HG03432 (cell line): ENCODE data around the gene SFXN1.
"Not testable (repeated sequence)": the region's sequence is repeated elsewhere in the genome, so short reads cannot be mapped to it uniquely, and the experiment has no call there.

ENCODE experiments used
- ATAC-seq: cut with Tn5 transposase; IDR thresholded peaks from one replicate; pipeline ENCODE4 v1.9.1; 2021; ENCODE audit warnings: mild to moderate bottlenecking, moderate library complexity; ENCODE audit not compliant: unreplicated experiment

SFXN1 gene, protein sequence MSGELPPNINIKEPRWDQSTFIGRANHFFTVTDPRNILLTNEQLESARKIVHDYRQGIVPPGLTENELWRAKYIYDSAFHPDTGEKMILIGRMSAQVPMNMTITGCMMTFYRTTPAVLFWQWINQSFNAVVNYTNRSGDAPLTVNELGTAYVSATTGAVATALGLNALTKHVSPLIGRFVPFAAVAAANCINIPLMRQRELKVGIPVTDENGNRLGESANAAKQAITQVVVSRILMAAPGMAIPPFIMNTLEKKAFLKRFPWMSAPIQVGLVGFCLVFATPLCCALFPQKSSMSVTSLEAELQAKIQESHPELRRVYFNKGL

DNA sequence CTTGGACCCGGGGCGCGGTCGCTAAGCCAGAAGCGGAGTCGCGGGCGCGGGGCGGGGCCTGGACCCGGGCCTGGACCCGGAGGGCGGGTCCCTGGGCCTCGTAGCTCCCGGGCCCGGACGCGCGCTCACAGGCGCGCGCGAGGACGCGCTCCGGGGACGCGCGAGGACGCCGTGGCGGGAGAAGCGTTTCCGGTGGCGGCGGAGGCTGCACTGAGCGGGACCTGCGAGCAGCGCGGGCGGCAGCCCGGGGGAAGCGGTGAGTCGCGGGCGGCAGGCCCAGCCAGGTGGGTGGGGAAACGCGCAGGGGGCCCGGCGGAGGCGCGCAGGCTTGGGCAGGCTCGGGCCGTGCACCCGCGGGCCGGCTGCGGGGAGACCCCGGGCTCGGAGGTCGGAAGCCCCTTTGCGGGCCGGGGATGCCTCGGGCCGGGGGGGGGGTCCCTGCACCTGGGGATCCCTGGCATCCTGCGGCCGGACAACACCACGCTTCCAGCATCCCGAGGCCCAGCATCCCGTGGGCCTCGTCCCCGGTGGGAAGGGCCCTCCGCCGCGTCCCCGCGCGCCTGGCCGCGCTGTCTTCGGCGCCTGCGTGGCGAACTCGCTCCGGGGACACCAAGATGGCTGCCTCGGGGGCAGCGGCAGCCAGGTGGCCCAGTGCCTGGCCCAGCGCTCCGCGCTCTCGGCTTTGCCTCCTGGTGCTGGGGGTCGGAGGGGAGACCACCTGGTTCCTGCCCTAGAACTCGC lies at the start of gene SFXN1:
TSS of gene SFXN1 (plus strand) at position 177 of the 741 bp plus-strand sequence. CDS start 13,544 bp downstream, outside the sequence.
- ATAC-seq, result peak; percentile 92

DNA sequence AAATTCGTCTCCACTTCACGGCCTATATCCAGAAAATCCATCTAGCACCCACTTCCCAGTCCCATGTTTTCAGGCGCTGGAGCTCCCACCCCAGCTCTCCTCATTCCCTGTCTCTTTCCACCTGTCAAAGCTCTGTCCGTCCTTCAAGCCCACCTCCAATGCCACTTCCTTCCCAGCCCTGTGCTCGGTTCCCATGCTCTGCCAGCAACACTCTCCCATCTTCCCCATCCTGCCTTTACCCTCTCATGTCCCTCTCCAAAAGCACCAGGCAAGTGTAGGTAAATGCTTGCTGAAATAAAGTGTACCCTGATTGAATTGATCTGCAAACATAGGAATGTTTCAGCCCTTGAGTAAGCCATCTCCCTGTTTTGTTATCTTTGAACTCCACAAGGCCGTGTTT lies 43.6 kb upstream of the SFXN1 start:
- no peak for ATAC-seq

DNA sequence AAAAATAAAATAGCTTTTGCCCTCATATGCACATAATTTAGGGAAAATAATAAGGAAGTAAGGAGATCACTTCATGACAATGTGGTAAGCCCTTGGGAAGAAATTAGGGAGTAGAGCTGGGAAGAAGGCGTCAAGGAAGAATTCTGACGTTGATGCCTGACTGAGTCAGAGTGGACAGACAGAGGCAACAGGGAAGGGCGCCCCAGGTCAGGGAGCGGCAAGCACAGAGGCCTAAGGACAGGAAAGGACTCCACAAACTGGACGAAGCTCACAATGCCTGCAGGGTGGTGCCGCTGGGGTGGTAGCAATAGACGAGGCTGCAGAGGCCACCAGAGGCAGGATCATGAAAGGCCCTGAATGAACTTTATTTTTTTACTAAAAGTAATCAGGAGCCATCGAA lies 42.0 kb upstream of the SFXN1 start:
- no peak for ATAC-seq

DNA sequence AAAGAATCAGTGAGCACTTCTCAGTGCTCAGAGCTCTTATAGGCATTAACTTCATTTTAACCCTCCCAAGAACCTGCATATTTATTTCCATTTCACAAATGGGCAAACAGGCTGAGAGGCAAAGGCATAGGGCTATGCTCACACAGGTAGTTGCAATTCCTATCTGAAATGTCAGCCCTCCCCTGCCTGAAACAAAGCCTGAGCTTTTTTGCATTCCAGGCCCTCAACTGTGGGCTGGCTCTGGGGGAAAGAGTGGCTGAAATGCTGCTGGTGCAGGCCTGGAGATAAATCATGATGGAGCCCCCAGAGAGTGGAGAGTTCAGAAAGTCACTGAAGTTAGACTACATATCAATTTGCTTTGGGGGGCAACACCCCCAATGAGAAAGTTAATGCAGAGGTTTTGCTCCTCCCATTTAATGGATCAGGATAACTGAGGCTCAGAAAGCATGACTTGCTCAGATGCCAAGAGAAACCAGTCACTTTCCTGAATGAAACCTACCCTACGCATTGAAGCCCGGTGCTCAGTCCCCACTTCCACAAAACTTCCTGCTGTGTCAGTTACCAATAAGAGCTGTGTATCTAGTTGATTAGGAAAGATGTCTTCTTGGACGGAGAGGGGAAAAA lies 40.0 kb upstream of the SFXN1 start:
- ATAC-seq, result no peak

DNA sequence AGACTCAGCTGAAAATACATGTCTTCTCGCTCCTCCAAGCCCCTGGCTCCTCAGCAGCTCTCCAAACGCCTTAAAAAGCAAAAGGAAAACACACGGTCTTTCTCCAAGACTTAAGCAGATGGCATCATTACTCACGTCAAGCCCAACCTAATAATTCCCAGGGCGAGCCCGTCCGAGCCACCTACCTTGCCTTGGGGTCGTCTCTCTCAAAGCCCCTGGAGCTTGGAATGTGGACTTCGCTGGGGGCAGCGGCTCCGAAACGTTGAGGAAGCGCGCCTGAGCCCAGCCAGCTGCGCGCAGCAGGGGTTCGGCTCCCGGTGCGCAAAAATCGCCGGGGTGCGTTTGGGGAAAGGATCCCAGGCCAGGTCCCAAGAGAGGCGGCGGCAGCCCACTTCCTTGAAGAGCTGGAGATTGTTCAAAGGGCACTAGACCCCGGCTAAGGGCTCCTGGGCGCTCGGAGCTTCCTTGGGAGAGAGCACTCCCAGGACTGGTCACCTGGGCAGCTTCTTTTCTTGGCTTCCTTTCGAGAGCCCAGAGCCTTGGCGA lies 34.8 kb upstream of the SFXN1 start:
- no peak for ATAC-seq

DNA sequence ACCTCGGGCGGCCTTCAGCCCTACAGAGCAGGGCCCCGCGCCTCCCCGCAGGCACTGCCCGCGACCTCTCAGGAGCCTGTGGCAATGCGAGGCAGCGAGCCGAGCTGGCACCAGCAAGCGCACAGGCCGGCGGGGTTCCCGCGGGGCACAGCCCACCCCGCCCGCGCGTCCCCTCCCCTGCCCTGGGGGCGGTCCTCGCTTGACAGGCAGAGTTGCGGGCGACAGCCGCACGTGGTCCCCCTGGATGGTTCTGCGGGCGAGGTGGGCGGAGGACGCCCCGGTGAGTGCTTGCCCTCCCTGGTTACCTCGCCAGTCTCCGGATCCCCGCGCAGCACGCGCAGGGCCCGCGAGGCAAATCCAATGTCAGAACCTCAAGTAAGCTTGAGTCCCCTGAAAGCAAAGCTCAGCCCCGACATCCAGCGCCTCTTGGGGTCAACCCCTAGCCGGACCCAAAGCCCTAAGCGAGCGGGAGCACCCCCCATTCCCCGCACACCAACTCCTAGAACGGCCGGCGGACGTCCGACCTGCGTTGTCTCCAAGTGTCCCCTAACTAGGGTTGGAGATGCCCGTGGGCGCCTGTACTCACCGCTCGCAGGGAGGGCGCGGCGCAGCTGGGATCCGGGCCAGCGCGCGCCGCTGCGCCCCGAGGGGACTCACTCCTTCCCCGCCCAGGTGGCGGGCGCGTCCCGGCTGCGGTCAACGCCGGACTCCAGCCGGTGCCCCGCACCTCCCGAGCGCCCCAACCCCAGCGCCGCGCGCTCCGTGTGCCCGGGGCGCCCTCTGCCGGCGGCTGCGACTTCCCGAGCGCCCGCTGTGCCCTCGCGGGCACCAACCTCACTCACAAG lies 34.1 kb upstream of the SFXN1 start, which contains the start of gene DRD1:
TSS of gene DRD1 (minus strand) at position 123 of the 845 bp plus-strand sequence. CDS start 1,083 bp downstream, outside the sequence.
- ATAC-seq, result no peak

DNA sequence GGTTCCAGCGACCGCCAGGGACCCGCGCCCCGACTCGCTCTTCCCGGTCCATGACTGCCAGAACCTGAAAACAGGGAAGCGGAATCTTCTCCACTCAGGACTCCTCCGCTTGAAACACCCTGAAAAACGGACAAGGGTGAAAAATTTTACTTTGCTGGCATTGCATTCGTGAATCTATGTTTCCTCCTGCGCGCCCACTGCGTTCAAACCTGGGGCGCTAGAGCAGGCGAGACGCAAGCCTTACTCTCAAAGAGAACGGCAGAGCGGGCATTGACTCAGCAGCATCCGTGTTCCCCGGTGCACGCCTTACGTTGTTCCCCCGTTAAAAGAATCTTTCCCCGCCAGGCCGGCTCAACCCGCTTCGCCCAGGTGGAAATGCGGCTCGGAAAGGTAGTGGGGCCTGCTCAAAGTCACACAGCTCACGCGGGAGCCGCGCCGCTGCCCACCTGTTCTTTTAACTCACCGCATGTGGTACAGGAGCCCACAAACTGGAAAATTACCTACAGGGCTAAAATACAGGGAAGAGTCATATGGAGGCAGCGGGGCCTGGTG lies 33.4 kb upstream of the SFXN1 start:
- ATAC-seq, result no peak

DNA sequence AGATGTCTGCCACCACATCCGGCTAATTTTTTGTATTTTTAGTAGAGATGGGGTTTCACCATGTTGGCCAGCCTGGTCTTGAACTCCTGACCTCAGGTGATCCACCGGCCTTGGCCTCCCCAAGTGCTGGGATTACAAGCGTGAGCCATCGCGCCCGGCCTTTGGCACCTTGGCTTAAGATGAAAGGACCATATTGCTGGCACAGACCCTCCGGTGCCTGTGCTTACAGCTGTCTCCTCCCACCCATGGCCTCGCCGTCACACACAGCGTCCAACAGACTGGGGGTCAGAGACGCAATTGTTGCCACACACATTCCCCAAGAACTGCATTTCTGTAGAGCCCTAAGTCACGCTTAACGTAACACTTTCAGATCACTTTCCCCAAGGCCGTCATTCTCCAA lies 32.0 kb upstream of the SFXN1 start:
- not testable (repeated sequence) for ATAC-seq

DNA sequence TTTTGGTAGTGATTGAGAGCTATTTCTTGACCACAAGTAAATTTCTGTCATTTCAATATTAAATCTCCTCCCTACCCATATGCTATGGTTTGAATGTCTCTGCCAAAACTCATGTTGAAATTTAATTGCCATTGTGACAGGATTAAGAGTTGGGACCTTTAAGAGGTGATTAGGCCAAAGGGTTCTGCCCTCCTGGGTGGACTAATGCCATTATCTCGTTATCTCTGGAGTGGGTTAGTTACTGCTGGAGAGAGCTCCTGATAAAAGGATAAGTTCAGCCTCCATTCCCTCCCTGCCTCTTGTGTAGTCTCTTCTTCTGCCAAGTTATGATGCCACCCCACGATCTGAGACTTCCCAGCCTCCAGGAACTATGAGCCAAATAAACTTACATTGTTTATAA lies 30.8 kb upstream of the SFXN1 start:
- no peak for ATAC-seq

DNA sequence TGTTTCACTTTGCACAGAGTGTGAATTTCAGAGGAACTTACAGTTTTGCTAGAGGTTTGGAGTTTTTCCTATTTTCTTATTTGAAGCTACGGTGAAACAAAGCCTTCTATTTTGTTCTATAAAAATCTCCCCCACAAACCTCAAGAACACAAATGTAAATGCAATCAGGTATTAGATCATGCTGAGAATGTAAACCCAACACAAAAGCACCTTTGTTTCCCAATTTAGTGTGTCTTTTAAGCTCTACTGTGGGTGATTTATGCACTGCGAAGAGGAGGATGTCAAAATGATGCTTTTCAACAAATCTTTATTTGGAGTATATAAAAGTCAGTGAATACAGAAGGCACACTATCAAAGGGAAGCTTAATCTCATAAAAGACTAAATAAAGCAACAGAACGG lies 30.1 kb upstream of the SFXN1 start:
- no peak for ATAC-seq

DNA sequence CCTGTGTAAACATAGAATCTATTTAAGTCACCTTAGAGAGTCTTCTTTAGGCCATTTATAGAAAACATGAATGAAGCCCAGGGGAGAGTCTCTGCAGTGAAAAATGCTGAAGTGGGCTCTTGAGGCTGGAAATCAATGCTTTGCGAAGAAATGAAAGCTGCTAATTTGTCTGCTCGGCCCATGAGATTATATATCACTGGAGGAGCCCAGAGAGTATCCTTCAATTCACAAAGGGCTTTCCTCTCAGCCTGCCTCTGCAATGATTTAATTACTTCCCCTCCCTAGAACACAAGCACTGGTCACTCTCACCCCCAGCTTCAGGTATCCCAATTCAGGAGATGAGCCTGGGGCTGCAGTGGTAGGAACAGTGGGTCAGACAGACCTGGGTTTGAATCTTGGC lies 26.2 kb upstream of the SFXN1 start:
- no peak for ATAC-seq

DNA sequence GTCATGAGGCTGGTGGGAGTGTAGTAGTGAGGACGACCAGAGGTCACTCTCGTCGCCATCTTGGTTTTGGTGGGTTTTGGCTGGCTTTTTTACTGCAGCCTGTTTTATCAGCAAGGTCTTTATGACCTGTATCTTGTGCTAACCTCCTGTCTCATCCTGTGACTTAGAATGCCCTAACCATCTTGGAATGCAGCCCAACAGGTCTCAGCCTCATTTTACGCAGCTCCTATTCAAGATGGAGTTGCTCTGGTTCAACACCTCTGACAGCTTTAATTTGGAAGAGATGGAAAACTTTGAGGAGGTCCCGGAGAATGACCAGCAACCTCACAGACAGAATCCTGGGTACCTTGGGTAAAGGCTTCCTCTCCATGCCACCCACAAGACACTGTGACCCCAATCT lies 24.0 kb upstream of the SFXN1 start:
- ATAC-seq, result not testable (repeated sequence)

DNA sequence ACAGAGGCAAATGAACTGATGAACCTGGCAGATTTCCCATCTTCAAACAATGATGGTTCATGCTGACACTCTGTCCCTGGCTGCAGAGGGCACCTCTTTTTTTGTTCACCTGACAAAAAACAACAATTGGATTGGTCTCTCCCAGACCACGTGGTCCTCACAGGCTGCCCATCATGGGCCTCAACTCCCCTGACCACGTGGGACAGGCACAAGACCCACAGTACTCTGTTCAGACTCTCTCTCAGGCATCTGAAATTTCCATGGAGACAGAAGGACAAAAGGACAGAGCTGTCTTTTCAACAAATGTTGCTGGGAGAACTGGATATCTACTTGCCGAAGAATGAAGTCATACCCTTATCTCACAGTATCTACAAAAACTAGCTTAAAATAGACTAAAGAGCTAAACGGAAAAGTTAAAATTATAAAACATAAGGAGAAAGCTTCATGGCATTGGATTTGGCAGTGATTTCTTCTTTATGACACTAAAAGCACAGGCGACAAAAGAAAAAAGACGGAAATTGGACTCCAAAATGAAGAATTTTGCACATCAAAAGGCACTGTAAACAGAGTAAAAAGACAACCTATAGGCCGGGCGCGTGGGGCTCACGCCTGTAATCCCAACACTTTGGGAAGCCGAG lies 22.1 kb upstream of the SFXN1 start:
- no peak for ATAC-seq

DNA sequence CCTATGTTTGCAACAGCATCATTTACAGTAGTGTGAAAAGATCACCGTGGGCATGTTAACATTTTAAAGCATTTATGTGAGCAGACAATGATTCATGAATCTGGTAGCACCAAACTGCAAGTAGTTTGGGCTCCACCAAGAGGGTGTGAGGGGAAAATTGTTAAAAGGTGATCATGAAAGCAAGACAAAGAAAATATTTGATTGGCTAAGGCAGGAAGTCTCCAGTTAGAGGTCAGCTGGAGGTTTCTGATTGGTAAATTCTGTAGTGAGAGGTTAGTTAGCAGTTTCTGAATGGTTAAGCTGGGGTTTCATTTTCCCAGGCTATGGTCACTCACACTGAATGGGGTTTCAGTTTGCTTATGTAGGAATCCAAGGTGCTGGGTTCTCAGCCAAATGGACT lies 20.9 kb upstream of the SFXN1 start:
- peak; percentile 94 for ATAC-seq

DNA sequence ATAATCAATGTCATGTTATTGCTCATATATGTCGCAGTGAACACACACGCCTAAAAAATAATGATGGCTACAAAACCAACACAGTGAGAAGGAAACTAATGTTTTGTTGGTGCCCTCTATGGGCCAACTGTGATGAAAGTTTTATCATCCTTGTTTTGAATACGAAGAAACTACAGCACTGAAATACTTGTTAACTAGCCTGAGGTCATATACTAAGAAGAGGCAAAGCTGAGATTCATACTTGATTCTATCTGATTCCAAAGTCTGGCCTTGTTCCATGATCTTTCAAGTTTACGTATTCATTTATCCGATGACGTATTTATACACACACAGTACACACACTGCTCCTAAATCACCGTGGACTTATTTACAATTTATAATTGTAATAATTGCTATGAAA lies 18.2 kb upstream of the SFXN1 start:
- no peak for ATAC-seq

DNA sequence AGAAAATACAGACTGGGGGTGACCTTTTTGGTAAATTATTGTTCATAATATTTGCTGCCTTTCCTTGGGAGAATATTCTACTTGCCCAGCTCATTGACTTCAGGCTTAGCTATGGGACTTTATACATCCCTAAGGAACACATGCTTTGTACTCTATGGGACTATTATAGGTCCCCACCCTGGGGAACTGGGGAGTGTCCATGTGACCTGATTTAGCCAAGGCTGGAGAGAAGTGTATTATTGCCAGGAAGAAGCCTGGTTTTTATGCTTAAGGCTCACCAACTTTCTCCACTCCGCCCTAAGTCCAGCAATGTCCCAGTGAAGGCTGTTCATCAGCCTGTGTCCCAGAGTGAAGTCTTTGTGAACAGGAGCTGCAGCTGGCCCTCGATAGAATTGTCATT lies 17.8 kb upstream of the SFXN1 start:
- ATAC-seq, result no peak

DNA sequence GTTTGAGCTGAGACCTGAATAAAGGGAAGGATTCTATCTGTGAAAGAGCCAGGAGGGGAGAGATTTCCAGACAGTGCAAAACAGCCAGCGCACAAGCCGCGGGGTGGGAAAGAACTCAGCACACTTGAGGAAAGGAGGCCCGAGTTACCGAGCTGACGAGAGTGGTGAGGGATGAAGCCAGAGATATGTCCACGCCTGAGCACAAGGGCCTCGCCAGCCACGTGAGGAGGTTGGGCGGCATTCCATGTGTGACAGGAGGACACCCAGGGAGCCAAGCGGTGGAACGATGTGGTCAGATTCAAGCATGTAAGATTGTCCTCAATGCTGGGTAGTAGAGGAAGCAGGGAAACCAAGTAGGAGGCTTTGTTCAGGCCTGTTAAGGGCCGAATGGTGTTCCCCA lies 17.0 kb upstream of the SFXN1 start:
- ATAC-seq, result no peak

DNA sequence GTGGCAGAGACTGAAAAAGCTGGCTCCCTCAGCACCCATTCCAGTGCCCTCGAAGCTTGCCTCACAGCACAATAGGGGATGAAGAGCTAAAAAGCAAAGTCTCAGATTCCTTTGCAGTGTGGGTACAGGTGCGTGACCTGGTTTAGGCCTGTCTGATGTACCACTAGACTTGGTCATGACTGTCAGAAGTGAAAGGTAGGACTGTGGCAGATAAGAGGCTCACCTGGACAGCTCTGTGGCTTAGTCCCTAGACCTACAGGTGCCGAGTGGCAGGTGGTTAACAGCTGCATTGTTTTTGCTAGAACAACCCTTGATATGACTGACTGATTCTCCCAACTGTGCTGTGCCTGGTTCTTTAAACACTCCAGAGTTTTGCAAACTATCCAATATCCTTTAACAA lies 14.7 kb upstream of the SFXN1 start:
- no peak for ATAC-seq

DNA sequence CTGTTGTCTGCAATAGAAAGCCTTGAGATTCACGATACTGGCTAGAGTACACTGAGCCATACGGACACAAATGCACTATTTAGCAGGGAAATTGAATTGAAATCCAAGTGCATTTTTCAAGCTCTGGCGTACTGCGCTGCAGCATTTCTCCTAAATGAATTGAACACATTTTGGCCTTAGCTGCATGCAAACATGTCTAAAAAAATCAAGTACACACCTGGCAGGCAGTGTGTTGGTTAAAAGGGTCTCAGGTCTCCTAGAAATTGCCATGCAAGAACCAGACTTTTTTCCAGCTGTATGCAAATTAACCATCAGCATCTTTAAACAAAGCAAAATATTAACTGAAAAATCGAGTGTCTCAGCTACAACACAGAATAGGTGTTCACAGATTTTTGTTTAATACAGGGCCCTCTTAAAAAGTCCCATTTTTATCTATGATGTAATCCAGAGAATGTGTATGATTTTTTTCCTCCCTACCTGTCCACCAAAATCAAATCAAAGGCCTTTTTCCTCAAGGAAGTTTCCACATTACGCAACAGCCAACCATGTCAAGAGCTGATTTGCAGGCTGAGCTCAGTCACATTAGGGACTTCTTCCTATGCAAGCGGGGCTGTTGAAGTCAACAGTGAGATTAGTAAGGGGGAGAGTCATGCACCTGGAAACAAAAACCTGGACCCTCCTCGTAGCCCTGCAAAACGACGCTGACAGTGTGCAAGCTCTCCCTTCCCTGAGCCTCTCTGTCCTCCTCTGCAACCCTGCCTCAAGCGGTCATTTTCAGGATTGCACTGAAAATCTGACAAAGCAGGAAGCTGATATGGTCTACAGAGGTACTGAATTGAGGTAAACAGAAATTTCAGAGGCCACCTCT lies 14.1 kb upstream of the SFXN1 start:
- ATAC-seq, result peak; percentile 96
